Esophagus squamous epithelium (tissue), 4 donors: ENCODE data around the gene CCND2.

Experiments
- POLR2A ChIP-seq, 4 donors: fragments of 450-650 bp; IDR thresholded peaks; one replicate each; pipeline ENCODE4 v1.6.1; 2017; ENCODE audit warnings: antibody characterized with exemption in 4 of 4, mild to moderate bottlenecking in 4 of 4, moderate library complexity in 3 of 4
- TF ChIP-seq, protein P1 (sequence below), 6 experiments: fragments of 450-650 bp in 4 of 6; fragments of 200-600 bp in 2 of 6; sonication (generic) in 2 of 6; IDR thresholded peaks; one replicate each; pipeline ENCODE4 v1.5.1; 2016 to 2019; ENCODE audit warnings: antibody characterized with exemption in 6 of 6, mild to moderate bottlenecking in 4 of 6, moderate library complexity in 4 of 6

GRCh38 chr12:4270016-4270830, 3.3 kb upstream of the CCND2 start:
- TF ChIP-seq, protein P1, sequence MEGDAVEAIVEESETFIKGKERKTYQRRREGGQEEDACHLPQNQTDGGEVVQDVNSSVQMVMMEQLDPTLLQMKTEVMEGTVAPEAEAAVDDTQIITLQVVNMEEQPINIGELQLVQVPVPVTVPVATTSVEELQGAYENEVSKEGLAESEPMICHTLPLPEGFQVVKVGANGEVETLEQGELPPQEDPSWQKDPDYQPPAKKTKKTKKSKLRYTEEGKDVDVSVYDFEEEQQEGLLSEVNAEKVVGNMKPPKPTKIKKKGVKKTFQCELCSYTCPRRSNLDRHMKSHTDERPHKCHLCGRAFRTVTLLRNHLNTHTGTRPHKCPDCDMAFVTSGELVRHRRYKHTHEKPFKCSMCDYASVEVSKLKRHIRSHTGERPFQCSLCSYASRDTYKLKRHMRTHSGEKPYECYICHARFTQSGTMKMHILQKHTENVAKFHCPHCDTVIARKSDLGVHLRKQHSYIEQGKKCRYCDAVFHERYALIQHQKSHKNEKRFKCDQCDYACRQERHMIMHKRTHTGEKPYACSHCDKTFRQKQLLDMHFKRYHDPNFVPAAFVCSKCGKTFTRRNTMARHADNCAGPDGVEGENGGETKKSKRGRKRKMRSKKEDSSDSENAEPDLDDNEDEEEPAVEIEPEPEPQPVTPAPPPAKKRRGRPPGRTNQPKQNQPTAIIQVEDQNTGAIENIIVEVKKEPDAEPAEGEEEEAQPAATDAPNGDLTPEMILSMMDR (IDR thresholded peaks at IDR 0.05), result no peak
- TF ChIP-seq POLR2A (IDR thresholded peaks at IDR 0.05), result no peak
